Fibroblast of peridontal ligament (primary cell): ENCODE data around the gene QSOX1.
"Not testable (repeated sequence)": the region's sequence is repeated elsewhere in the genome, so short reads cannot be mapped to it uniquely, and the experiment has no call there.

Experiments
- DNase-seq: peaks from one replicate; pipeline ENCODE4 v3.0.0-alpha.2; 2010; ENCODE audit errors: extremely low read depth

QSOX1 gene, protein sequence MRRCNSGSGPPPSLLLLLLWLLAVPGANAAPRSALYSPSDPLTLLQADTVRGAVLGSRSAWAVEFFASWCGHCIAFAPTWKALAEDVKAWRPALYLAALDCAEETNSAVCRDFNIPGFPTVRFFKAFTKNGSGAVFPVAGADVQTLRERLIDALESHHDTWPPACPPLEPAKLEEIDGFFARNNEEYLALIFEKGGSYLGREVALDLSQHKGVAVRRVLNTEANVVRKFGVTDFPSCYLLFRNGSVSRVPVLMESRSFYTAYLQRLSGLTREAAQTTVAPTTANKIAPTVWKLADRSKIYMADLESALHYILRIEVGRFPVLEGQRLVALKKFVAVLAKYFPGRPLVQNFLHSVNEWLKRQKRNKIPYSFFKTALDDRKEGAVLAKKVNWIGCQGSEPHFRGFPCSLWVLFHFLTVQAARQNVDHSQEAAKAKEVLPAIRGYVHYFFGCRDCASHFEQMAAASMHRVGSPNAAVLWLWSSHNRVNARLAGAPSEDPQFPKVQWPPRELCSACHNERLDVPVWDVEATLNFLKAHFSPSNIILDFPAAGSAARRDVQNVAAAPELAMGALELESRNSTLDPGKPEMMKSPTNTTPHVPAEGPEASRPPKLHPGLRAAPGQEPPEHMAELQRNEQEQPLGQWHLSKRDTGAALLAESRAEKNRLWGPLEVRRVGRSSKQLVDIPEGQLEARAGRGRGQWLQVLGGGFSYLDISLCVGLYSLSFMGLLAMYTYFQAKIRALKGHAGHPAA

DNA sequence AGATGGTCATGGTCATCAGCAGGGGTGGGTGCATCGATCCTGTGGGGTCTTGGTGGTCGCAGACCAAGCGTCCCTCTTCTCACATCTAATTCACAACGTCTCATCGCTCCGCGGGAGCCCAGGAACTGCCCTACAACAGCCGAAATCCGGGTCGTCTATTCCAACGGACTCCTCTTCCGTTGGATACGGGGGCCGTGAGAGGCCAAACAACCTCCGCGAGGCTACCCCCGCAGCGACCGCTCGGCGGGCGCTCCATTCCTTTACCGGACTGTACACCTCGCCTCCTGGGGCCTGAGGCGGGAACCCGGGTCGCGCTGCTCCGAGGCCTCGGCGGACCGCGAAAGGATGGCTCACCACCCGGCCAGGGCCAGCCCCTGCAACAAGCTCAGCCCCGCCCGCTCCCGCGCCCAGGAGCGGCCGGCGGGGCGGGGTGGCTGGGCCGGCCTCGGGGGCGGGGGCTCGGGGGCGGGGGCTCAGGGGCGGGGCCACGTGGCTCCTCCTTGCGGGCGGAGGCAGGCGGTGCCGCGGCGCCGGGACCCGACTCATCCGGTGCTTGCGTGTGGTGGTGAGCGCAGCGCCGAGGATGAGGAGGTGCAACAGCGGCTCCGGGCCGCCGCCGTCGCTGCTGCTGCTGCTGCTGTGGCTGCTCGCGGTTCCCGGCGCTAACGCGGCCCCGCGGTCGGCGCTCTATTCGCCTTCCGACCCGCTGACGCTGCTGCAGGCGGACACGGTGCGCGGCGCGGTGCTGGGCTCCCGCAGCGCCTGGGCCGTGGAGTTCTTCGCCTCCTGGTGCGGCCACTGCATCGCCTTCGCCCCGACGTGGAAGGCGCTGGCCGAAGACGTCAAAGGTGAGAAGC is at the start of gene QSOX1:
TSS of gene QSOX1 (plus strand) at position 545 of the 857 bp plus-strand sequence. CDS start at position 584, 39 bp downstream.
- peak; percentile 77 for DNase-seq

DNA sequence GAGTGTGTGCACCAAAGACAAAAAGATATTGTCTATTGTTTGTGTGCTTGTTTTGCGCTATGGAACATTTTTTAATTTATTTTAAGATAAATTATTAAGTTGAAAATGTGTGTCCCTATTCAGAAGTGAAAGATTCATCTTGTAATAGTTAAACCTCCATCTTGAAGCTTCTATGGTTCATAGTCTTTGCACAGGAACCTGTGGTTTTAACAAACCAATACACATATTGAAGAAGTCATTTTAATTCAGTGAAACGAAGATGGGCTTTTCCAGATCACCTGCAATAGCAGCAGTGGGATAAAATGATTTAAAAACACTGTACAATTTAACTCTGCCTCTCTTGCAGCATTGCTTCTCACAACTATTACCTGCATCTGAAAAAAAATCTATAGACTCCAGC is 42.6 kb upstream of the QSOX1 start:
- DNase-seq = no peak

DNA sequence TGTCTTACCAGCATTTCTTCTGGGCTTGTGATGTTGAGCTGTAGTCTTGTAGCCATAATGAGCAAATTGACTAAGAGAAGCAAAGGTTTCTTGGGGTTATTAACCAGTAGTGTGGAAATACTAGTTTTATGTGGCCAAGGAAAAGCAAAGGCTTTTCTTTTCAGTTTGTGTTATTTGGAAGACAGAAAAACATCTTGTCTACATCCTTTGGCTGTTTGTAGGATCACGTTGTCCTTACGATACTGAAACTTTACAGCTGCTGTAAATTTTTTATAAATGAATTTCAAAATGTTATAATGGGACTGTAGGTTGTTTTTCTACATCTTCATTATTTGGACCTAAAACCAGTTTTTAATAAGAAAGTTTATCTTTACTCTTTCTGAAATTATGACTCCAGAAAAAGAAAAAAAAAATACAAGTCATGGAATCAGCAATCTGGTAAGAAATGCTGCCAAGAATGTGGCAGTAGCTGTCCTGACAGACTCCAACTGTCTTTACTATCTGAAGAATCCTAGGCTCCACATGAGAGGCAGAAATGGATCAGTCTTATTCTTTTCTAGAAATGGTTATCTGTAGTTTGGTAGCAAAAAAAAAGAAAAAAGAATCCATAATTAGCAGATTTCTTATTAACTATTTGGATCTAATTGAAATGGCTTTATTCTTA is 41.6 kb upstream of the QSOX1 start:
- DNase-seq = peak; percentile 64

DNA sequence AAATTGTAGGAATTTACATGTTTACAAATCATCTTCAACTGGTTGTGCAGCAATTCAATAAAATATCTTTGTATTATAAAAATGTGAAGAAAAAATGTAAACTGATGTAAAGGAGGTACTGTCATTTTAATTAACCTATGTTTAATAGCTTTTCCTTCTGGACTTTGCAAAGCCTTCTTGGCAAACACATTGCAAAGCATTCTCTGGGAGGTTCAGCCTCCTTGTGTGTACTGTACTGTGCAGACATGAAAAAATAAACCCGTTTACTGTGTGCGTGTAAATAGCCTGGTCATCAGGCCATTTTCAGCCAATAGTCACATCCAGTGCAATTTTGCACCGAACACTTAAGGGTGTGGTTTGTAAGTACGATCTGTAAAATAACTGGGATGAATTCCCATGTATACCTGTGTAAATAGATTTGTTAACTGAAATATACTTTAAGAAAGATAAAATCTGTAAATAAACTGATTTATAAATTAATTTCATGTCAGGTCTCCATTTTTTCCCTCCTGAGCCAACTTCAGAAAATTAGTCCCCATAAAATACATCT is 40.2 kb upstream of the QSOX1 start:
- DNase-seq = no peak

DNA sequence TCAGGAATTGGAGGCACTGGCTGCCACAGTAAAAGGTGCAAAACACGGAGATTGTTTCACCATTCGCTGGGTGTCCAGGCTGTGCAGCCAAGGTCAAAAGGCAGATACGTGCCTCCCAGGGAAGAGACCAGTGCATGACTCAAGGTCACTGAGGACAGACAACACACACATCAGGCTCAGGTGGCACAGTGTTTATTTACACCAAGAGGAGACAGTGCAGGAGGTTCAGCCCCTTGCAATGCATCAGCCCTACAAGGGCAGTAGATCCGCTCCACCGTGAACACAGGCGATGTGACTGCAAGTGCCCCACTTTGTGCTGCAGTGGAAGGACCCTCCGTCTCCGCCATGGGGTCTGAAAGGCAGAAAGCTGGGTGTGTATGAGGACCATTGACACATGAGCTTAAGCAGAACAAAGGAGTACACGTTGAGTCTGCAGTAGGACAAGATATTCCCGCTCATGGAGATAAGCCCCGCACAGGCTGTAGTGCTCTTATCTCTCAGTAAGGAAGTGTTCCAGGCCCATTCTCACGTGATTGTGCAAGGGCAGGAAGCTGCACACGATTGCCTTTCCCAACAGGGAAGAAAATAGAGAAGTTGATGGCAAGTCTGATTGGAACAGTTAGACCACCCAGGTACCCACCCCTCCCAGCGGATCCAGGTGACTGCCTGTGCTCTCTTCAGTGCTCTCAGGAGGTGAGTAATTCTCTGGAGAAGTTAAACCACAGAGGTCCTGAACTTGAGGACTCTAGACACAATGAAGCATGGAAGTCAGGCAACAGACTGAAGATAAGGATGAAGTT is 37.5 kb upstream of the QSOX1 start:
- peak; percentile 13 for DNase-seq

DNA sequence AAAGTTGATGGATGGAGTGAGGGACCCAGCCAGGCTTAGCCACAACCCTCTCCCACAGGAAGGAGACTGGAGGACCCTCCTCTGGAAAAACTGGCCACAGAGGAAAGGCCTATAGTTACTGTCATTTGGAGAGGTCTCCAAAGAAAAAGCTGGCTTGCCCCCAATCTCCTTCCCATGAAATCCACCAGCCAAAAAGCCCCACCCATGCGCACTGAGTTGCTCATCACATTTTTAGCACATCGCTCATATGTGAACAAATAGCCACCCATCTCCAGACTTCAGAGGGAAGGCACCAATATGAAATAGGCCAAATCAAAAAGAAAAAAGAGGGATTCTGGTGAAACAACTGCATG is 36.9 kb upstream of the QSOX1 start:
- DNase-seq = peak; percentile 87

DNA sequence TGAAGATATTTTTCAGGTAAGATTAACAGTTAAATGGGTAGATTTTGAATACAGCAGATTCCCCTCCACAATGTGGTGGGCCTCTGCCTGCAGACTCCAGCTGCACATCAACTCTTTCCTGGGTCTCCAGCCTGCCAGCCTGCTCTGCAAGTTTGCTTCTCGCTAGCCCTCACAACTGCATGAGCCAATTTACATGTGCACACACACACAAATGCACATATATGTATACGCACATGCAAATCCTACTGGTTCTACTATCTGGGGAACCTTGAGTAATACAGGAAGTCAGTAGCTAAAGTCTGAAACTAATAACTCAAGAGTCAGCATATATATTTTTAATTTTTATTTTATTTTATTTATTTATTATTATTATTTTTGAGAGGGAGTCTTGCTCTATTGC is 34.8 kb upstream of the QSOX1 start:
- no peak for DNase-seq

DNA sequence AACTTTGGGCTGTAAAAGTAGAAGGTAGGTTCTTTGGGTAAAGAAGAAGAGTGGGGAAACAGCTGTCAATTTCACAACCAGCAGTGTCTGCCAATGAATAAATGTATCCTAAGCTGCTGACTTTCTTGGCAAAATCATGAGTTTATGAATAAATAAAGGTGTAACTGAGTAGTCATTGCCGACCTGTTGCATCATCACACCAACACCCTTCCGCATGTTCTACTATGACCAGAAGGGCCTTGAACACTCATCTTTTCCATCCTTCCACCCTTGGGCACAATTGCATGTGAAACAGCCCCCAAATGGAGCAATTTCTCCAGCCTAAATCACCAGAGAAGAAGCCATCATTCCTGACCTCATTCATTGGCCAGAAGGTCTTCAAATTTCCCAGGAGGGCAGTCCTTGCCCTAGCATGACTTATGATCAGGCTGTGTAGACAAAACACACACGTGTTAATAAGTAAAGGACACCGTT is 31.2 kb upstream of the QSOX1 start:
- peak; percentile 41 for DNase-seq

DNA sequence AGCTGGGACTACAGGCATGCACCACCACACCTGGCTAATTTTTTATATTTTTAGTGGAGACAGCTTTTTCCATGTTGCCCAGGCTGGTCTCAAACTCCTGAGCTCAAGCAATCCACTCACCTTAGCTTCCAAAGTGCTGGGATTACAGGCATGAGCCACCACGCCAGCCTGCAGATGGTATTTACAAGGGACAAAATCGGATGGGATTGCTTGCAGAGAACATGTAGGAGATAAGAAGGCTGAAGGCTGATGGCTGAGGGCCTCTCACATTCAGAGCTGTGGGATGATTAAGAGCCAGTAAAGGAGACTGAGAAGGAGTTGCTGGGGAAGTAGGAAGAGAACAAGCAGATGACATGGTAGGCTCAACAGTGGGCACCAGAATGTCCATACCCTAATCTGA is 24.0 kb upstream of the QSOX1 start:
- DNase-seq = no peak

DNA sequence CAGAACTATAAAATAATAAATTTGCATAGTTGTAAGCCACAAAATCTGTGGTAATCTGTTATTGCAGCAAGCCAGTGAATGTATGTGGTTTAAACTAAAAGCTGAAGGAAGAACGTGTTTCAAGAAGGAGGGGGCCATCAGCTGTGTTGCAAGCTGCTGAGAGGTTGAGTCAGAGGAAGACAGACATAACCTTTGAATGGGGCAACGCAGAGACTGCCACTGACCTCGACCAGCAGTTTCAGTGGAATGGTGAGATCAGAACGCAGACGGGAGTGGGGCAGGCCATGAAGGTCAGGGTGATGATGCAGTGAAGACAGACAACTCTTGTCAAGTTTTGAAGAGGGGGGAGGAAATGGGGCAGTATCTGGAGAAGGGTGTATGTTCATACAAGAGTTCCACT is 23.2 kb upstream of the QSOX1 start:
- DNase-seq = peak; percentile 96

DNA sequence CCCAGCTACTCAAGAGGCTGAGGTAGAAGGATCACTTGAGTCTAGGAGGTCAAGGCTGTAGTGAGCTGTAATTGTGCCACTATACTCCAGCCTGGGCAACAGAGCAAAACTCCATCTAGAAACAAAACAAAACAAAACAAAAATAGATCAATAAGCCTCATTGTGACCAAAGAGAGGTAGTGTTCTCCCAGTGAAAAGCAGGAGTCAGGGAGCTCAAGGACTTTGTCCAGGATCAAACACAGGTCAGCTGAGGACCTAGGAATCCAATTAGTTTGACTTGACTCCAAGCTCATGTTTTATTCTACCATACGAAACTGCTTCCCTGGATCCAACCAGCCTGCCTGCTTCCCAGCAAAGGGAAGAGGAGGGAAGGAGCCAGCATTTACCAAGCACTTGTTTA is 21.5 kb upstream of the QSOX1 start:
- no peak for DNase-seq

DNA sequence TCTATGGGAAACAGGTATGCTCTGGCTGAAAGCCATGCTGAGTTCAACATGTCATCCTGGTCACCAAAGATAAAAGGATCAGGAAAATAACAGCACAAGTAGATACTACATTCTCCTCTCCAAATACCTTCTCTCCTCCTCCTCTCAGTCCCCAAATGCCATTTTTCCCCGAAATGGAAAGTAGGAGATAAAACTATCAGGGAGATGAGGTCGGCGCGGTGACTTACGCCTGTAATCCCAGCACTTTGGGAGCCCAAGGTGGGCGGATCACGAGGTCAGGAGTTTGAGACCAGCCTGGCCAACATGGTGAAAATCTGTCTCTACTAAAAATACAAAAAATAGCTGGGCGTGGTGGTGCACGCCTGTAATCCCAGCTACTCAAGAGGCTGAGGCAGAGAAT is 21.0 kb upstream of the QSOX1 start:
- DNase-seq = not testable (repeated sequence)

DNA sequence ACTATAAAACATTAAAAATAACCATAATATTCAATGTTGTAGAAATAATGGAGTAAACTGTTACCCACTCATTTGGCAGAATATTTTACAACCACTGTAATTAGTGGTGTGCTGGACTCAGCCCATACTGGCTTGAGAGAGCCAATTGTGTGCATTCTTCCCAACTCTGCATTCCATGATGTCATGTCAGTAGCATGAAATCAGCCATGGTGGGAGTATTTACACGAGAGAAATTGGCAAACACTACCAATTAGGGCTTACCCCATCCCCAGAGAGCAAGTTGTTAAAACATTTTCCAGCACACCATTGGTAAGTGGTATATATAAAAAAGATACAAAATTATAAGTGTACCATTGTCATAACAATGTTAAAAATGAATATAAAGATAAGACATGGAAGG is 19.1 kb upstream of the QSOX1 start:
- DNase-seq = peak; percentile 58

DNA sequence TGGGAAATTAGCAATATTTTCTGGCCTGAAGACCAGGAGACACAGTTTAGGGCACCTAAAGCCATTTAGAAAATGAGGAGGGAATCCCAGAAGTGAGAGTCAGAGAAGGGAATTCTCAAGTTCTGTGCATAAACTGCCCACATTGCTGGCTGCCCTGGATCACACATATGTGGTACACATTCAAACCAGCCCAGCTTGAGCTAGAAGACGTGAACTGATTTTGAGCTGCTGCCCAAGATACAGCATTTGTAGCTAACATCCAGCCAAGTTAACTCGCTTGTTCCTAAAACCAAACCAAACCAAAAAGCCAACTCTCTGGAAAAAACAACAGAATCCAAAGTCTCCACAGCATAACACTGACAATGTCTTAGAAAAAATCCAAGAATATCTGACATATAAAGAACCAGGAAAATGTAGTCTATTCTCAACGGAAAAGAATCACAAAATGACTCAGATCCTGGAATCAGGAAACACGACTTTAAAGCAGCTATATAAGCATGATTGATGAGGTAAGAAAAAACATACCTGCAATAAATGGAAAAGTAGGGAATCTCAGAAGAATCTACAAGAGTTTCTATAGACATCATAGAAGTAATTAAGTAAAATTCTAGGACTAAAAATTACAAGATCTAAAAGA is 18.2 kb upstream of the QSOX1 start:
- peak; percentile 24 for DNase-seq

DNA sequence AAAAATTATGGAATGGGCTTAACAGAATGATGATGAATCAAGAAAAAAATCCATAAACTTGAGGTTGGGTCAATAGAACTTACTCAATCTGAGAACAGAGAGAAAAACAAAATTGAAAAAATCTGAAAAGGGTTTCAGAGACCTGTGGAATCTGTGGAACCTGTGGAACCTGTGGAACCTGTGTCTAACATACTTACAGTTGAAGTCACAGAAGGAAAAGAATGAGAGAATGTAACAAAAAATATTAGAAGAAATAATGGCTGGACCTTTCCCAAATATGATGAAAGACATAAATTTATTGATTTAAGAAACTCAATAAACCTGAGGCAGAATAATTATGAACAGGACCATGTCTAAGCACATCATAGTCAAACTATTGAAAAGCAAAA is 17.7 kb upstream of the QSOX1 start:
- DNase-seq = no peak

DNA sequence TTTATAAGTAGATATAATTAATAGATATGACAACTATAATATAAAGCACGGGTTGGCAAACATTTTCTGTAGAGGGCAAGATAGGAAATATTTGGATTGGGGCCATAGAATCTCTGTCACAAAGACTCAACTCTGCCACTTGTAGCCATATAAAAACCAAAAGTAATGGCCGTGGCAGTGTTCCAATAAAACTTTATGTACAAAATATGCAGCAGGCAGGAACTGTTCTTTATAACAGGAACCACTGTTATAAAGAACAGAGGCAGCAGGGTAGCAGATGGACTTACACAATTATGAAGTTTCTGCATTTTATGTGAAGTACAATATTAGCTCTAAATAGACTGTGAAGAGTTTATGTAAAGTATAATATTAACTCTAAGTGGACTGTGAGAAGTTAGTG is 16.9 kb upstream of the QSOX1 start:
- no peak for DNase-seq

DNA sequence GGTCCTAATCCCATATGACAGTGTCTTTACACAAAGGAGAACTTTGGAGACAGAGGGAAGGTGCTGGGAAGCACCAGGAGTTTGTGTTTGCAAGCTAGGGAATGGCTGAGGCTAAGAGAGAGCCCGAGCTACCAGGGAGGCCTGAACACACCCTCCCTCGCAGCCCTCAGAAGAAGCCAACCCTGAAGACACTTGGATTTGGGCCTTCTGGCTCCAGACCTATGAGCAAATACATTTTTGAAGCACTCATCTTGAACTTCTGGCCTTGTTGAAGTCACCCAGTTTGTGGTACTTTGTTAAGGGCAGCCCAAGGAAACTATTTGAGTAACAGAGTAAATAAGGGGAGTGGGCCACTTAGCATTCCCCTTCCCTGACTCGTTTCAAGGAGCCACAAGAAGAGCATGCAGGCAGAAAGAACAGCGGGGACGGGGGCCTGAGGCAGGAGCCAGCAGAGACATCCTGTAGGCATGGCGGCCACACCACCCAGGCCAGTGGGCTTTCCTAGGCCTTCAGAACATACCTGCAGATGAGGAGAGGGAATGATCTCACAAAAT is 13.2 kb upstream of the QSOX1 start:
- DNase-seq = peak; percentile 22

DNA sequence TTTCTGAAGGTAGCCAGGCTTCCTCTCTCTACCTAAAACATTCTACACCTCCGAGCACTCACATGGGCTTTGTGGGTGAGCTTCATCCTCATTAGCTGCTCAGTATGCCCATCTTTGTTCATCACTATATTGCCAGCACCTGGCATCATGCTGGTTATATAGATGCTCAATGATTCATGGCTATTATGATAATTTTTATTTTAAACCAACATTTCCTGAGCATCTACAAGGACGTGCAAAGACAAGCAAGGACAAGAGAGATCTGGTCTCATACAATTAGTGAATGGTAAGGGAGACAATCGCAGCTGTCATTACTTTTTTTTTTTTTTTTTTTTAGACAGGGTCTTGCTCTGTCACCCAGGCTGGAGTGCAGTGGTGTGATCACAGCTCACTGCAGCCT is 11.3 kb upstream of the QSOX1 start:
- no peak for DNase-seq

DNA sequence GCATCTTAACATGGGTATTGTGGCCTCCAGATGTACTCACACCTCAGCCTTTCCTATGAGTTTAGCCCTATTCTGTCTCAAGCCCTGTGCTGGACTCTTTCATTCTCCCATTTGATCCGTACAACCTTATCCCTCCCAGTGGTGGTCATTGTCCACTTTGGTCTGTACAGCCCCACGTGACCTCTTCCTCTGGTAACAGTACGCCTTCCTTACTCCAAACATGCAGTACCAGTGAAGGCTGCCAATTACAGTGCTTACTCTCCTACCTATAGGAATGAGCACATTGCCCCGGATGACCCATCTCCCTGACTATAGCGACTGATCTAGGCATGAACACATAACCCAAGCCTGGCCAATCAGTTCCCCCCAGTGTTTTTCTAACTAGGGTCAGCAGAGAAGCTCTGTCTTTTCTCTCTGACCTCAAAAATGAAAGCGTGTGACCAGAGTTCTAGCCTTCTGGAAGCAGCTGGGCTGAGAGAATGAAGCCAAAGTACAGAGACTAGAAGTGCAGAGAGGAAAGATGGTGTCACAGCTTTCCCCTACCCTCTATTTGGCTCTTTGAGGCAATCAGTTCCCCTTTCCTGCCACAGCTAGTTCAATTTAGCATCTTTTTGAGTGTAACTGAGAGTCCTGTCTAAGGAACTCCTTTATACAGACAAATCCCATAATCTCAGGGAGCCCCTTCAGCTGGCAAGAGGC is 9.9 kb upstream of the QSOX1 start:
- no peak for DNase-seq
